ENCODE results near the gene CDH20.

CDH20 gene

GRCh38 chr18:61474918-61475317 is 141.7 kb downstream of the CDH20 start:
- Histone ChIP-seq H3K4me2 (ENCODE audit: low read length) (no peak overlapping the region), H3K9me3 (replicated peaks; ENCODE audit: low read length) (no peaks in the 10 kb centered on the region), H3K9ac (ENCODE audit: low read depth, low read length) (no peak overlapping the region), H3K36me3 (ENCODE audit: insufficient read depth, low read length) (no peaks in the 10 kb centered on the region), H3K4me1 (ENCODE audit: control insufficient read depth, insufficient read depth, low read length) (no peaks in the 10 kb centered on the region), H3K4me3 (ENCODE audit: low read length) (no peak overlapping the region), H3K27me3 (ENCODE audit: control insufficient read depth, insufficient read depth, low read length) (peaks cover 35% of the 10 kb centered on the region)

DNA sequence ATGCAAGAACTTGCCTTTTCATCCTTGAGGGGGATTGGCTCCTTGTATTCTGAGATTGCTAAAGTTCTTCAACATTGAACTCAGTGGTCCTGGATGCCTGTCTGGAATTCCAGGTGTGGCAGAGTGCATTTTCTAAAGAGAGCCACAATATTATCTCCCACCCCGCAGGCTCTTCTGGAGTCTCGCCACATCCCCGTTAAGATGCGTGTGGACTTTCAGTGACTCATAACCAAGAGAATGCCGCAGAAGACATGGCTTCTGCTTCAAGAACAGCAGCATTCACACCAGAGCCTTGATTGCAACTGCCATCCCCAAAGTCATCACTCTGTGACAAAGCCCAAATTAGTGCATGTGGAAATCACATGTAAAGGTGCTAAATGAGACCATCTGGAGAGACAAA is 142.7 kb downstream of the CDH20 start:
- no peak overlapping the region for H3K9ac ChIP-seq (ENCODE audit: low read depth, low read length)
- no peaks in the 10 kb centered on the region for H3K9me3 ChIP-seq (replicated peaks; ENCODE audit: low read length)
- peaks cover 33% of the 10 kb centered on the region for H3K27me3 ChIP-seq (ENCODE audit: control insufficient read depth, insufficient read depth, low read length)
- no peaks in the 10 kb centered on the region for H3K36me3 ChIP-seq (ENCODE audit: insufficient read depth, low read length)
- no peak overlapping the region for H3K4me3 ChIP-seq (ENCODE audit: low read length)
- H3K4me1 ChIP-seq (ENCODE audit: control insufficient read depth, insufficient read depth, low read length), result no peaks in the 10 kb centered on the region
- no peak overlapping the region for H3K4me2 ChIP-seq (ENCODE audit: low read length)

GRCh38 chr18:61489334-61489733 is 156.1 kb downstream of the CDH20 start:
- Histone ChIP-seq H3K4me2 (ENCODE audit: low read length) (no peak overlapping the region), H3K9ac (ENCODE audit: low read depth, low read length) (no peak overlapping the region), H3K4me3 (ENCODE audit: low read length) (no peak overlapping the region), H3K27me3 (ENCODE audit: control insufficient read depth, insufficient read depth, low read length) (peaks cover 8% of the 10 kb centered on the region), H3K9me3 (replicated peaks; ENCODE audit: low read length) (no peaks in the 10 kb centered on the region), H3K36me3 (ENCODE audit: insufficient read depth, low read length) (no peaks in the 10 kb centered on the region), H3K4me1 (ENCODE audit: control insufficient read depth, insufficient read depth, low read length) (no peaks in the 10 kb centered on the region)

DNA sequence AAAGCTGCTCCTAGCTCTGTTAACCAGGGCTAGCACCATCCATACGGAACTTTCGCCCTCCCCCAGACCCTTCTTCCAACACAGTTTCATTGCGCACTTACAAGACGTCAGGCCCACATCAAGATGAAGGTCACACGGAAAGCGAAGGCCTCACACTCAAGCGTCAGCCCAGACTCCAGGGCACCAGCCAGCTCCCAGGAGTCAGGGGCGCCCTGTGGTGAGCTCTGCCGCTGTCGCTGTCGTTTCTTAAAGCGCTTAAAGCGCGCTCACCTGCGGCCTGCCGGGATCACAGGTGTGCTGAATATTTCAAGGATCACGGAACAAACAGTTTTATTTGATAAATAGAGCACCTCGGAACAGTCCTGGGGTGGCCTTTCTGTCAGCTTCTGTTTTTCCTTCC is 163.1 kb downstream of the CDH20 start:
- Histone ChIP-seq H3K4me3 (ENCODE audit: low read length) (no peak overlapping the region), H3K9ac (ENCODE audit: low read depth, low read length) (no peak overlapping the region), H3K4me2 (ENCODE audit: low read length) (no peak overlapping the region), H3K36me3 (ENCODE audit: insufficient read depth, low read length) (no peaks in the 10 kb centered on the region), H3K27me3 (ENCODE audit: control insufficient read depth, insufficient read depth, low read length) (peaks cover 20% of the 10 kb centered on the region), H3K4me1 (ENCODE audit: control insufficient read depth, insufficient read depth, low read length) (no peaks in the 10 kb centered on the region), H3K9me3 (replicated peaks; ENCODE audit: low read length) (no peaks in the 10 kb centered on the region)

GRCh38 chr18:61497422-61497821 is 164.2 kb downstream of the CDH20 start:
- Histone ChIP-seq H3K27me3 (ENCODE audit: control insufficient read depth, insufficient read depth, low read length) (peaks cover 13% of the 10 kb centered on the region), H3K9ac (ENCODE audit: low read depth, low read length) (no peak overlapping the region), H3K4me3 (ENCODE audit: low read length) (no peak overlapping the region), H3K9me3 (replicated peaks; ENCODE audit: low read length) (no peaks in the 10 kb centered on the region), H3K4me1 (ENCODE audit: control insufficient read depth, insufficient read depth, low read length) (no peaks in the 10 kb centered on the region), H3K4me2 (ENCODE audit: low read length) (no peak overlapping the region), H3K36me3 (ENCODE audit: insufficient read depth, low read length) (no peaks in the 10 kb centered on the region)

- Histone ChIP-seq H3K9me3 (replicated peaks; ENCODE audit: low read length) (no peaks in the 10 kb centered on the region), H3K4me3 (ENCODE audit: low read length) (no peak overlapping the region), H3K4me2 (ENCODE audit: low read length) (no peak overlapping the region), H3K9ac (ENCODE audit: low read depth, low read length) (no peak overlapping the region), H3K4me1 (ENCODE audit: control insufficient read depth, insufficient read depth, low read length) (no peaks in the 10 kb centered on the region), H3K27me3 (ENCODE audit: control insufficient read depth, insufficient read depth, low read length) (peaks cover 3% of the 10 kb centered on the region), H3K36me3 (ENCODE audit: insufficient read depth, low read length) (no peaks in the 10 kb centered on the region)
These were observed 169.2 kb downstream of the CDH20 start for GRCh38 chr18:61502472-61502871.

GRCh38 chr18:61503688-61504087 is 170.5 kb downstream of the CDH20 start:
- peaks cover 3% of the 10 kb centered on the region for H3K27me3 ChIP-seq (ENCODE audit: control insufficient read depth, insufficient read depth, low read length)
- no peaks in the 10 kb centered on the region for H3K36me3 ChIP-seq (ENCODE audit: insufficient read depth, low read length)
- no peak overlapping the region for H3K4me3 ChIP-seq (ENCODE audit: low read length)
- no peaks in the 10 kb centered on the region for H3K9me3 ChIP-seq (replicated peaks; ENCODE audit: low read length)
- no peaks in the 10 kb centered on the region for H3K4me1 ChIP-seq (ENCODE audit: control insufficient read depth, insufficient read depth, low read length)
- no peak overlapping the region for H3K9ac ChIP-seq (ENCODE audit: low read depth, low read length)
- H3K4me2 ChIP-seq (ENCODE audit: low read length), result no peak overlapping the region

GRCh38 chr18:61528961-61529360 is 195.7 kb downstream of the CDH20 start:
- no peaks in the 10 kb centered on the region for H3K27me3 ChIP-seq (ENCODE audit: control insufficient read depth, insufficient read depth, low read length)
- H3K9ac ChIP-seq (ENCODE audit: low read depth, low read length), result no peak overlapping the region
- no peak overlapping the region for H3K4me3 ChIP-seq (ENCODE audit: low read length)
- no peaks in the 10 kb centered on the region for H3K36me3 ChIP-seq (ENCODE audit: insufficient read depth, low read length)
- no peak overlapping the region for H3K4me2 ChIP-seq (ENCODE audit: low read length)
- H3K4me1 ChIP-seq (ENCODE audit: control insufficient read depth, insufficient read depth, low read length), result no peaks in the 10 kb centered on the region
- no peaks in the 10 kb centered on the region for H3K9me3 ChIP-seq (replicated peaks; ENCODE audit: low read length)

GRCh38 chr18:61530681-61531080 is 197.5 kb downstream of the CDH20 start:
- Histone ChIP-seq H3K4me3 (ENCODE audit: low read length) (no peak overlapping the region), H3K9me3 (replicated peaks; ENCODE audit: low read length) (no peaks in the 10 kb centered on the region), H3K4me2 (ENCODE audit: low read length) (no peak overlapping the region), H3K9ac (ENCODE audit: low read depth, low read length) (no peak overlapping the region), H3K36me3 (ENCODE audit: insufficient read depth, low read length) (no peaks in the 10 kb centered on the region), H3K27me3 (ENCODE audit: control insufficient read depth, insufficient read depth, low read length) (no peaks in the 10 kb centered on the region), H3K4me1 (ENCODE audit: control insufficient read depth, insufficient read depth, low read length) (no peaks in the 10 kb centered on the region)

- Histone ChIP-seq H3K27me3 (ENCODE audit: control insufficient read depth, insufficient read depth, low read length) (no peaks in the 10 kb centered on the region), H3K36me3 (ENCODE audit: insufficient read depth, low read length) (no peaks in the 10 kb centered on the region), H3K4me3 (ENCODE audit: low read length) (no peak overlapping the region), H3K4me2 (ENCODE audit: low read length) (no peak overlapping the region), H3K4me1 (ENCODE audit: control insufficient read depth, insufficient read depth, low read length) (no peaks in the 10 kb centered on the region), H3K9ac (ENCODE audit: low read depth, low read length) (no peak overlapping the region), H3K9me3 (replicated peaks; ENCODE audit: low read length) (no peaks in the 10 kb centered on the region)
These were observed 198.0 kb downstream of the CDH20 start for GRCh38 chr18:61531182-61531581.

GRCh38 chr18:61531891-61532290 is 198.7 kb downstream of the CDH20 start:
- Histone ChIP-seq H3K4me2 (ENCODE audit: low read length) (no peak overlapping the region), H3K36me3 (ENCODE audit: insufficient read depth, low read length) (no peaks in the 10 kb centered on the region), H3K9ac (ENCODE audit: low read depth, low read length) (no peak overlapping the region), H3K4me3 (ENCODE audit: low read length) (no peak overlapping the region), H3K27me3 (ENCODE audit: control insufficient read depth, insufficient read depth, low read length) (no peaks in the 10 kb centered on the region), H3K9me3 (replicated peaks; ENCODE audit: low read length) (no peaks in the 10 kb centered on the region), H3K4me1 (ENCODE audit: control insufficient read depth, insufficient read depth, low read length) (no peaks in the 10 kb centered on the region)

- Histone ChIP-seq H3K9ac (ENCODE audit: low read depth, low read length) (no peak overlapping the region), H3K4me1 (ENCODE audit: control insufficient read depth, insufficient read depth, low read length) (no peaks in the 10 kb centered on the region), H3K4me3 (ENCODE audit: low read length) (no peak overlapping the region), H3K36me3 (ENCODE audit: insufficient read depth, low read length) (no peaks in the 10 kb centered on the region), H3K4me2 (ENCODE audit: low read length) (no peak overlapping the region), H3K9me3 (replicated peaks; ENCODE audit: low read length) (no peaks in the 10 kb centered on the region), H3K27me3 (ENCODE audit: control insufficient read depth, insufficient read depth, low read length) (no peaks in the 10 kb centered on the region)
These were observed 202.2 kb downstream of the CDH20 start for GRCh38 chr18:61535401-61535800.
